ENCODE data around the gene DMD.

GRCh38 chrX:32780109-32780508 lies 431.2 kb downstream of the DMD start:
- TF ChIP-seq CTCF (conservative IDR thresholded peaks at IDR 0.05; ENCODE audit: low read length) (no peak), EZH2phosphoT487 (IDR thresholded peaks at IDR 0.05; ENCODE audit: borderline replicate concordance) (no peak)
